Sigmoid colon (tissue), 7 donors: ENCODE results near the gene ZNF787. TPM values are rescaled to one million over a fixed set of nuclear protein-coding genes. Genes with fewer than 3 reads are reported as not detected.

Source experiments
- DNase-seq: peaks from one replicate; pipeline ENCODE4 v3.0.0-alpha.2; 2019
- H3K27ac ChIP-seq, 4 donors: fragments of 200-600 bp; sonication (generic); one replicate each; pipeline ENCODE4 v1.5.1; 2016 to 2019; ENCODE audit warnings: mild to moderate bottlenecking in 1 of 4
- H3K27me3 ChIP-seq, 3 donors: fragments of 200-600 bp; sonication (generic); one replicate each; pipeline ENCODE4 v1.5.1; 2019; ENCODE audit warnings: mild to moderate bottlenecking in 1 of 3
- H3K36me3 ChIP-seq, 4 donors: fragments of 200-600 bp; sonication (generic); one replicate each; pipeline ENCODE4 v1.5.1; 2016 to 2019
- H3K4me1 ChIP-seq, 4 donors: fragments of 200-600 bp; sonication (generic); one replicate each; pipeline ENCODE4 v1.5.1; 2017 to 2019
- H3K4me3 ChIP-seq, 4 donors: fragments of 200-600 bp; sonication (generic); one replicate each; pipeline ENCODE4 v1.5.1; 2017 to 2019; ENCODE audit warnings: mild to moderate bottlenecking in 2 of 4, moderate library complexity in 1 of 4
- H3K9me3 ChIP-seq, 4 donors: fragments of 200-600 bp in 3 of 4; sonication (generic) in 3 of 4; one replicate each; pipeline versions ENCODE4 v1.5.1 to v1.6.1; 2013 to 2019
- CTCF ChIP-seq, 4 experiments: fragments of 450-650 bp in 3 of 4; fragments of 200-600 bp in 1 of 4; IDR thresholded peaks; one replicate each; pipeline ENCODE4 v1.5.1; 2016 to 2019; ENCODE audit warnings: antibody characterized with exemption in 4 of 4, mild to moderate bottlenecking in 3 of 4, moderate library complexity in 2 of 4
- EP300 ChIP-seq, 4 donors: sonication (generic); formaldehyde crosslinking; IDR thresholded peaks; one replicate each; pipeline ENCODE4 v1.6.1; 2017; ENCODE audit warnings: antibody characterized with exemption in 4 of 4
- POLR2A ChIP-seq, 2 donors: fragments of 450-650 bp; IDR thresholded peaks; one replicate each; pipeline ENCODE4 v1.6.1; 2016; ENCODE audit warnings: antibody characterized with exemption in 2 of 2, mild to moderate bottlenecking in 2 of 2, moderate library complexity in 2 of 2
- POLR2AphosphoS5 ChIP-seq, 4 donors: sonication (generic); formaldehyde crosslinking; IDR thresholded peaks; one replicate each; pipeline ENCODE4 v1.6.1; 2017; ENCODE audit warnings: antibody characterized with exemption in 4 of 4
- WGBS, 2 donors: extraction: QIAGEN DNeasy Blood & Tissue Kit; methylation state at CpG; one replicate each; pipeline ENCODE4 v1.1.7; 2013; 5-methylcytosine and 5-hydroxymethylcytosine counted together
- intact Hi-C: fragments of 100-400 bp; cut with DNase I; formaldehyde crosslinking; loops from one replicate; pipeline ENCODE4 v1.15.1; 2023
- polyA plus RNA-seq, 3 donors: library from polyadenylated mRNA; stranded (reverse); fragments of 200-250 nt; gene quantifications; one replicate each; pipeline ENCODE4 v1.2.3, GENCODE V29; 2013
- total RNA-seq, 4 donors: library from RNA; depleted of rRNA; stranded (reverse); fragments of >200 nt; gene quantifications; one replicate each; pipeline ENCODE4 v1.1.0, GENCODE V29; 2016
- donor health status: healthy with polysubstance abuse.
- donor health status: Bipolar disorder and iron deficiency.
- donor health status: healthy.

The ZNF787 gene
- total and polyA plus RNA-seq, 7 donors, result 11.0 to 38.3 (median 14.1) TPM

- intact Hi-C loops, result no loop called here
- H3K4me1 ChIP-seq, result no peaks in the 10 kb centered on the region
- no peak overlapping the region for H3K27ac ChIP-seq
- no peaks in the 10 kb centered on the region for H3K27me3 ChIP-seq
- WGBS, 2 donors, result 51 to 73% methylated on average over 9 of the region's 9 CpGs
- H3K9me3 ChIP-seq, result no peaks in the 10 kb centered on the region
- H3K36me3 ChIP-seq, result peaks cover 11 to 40% (median 20%) of the 10 kb centered on the region in 4 donors
- H3K4me3 ChIP-seq, result no peak overlapping the region
- TF ChIP-seq POLR2A (IDR thresholded peaks at IDR 0.05), result no peak
- DNase-seq, result no peak
Observed at GRCh38 chr19:56162258-56162657, 41.2 kb upstream of the ZNF787 start.

GRCh38 chr19:56161534-56161933, 40.4 kb upstream of the ZNF787 start:
- WGBS, 2 donors, result 93 to 96% methylated on average over 11 of the region's 11 CpGs
- no peaks in the 10 kb centered on the region for H3K27me3 ChIP-seq
- no peaks in the 10 kb centered on the region for H3K9me3 ChIP-seq
- no peak overlapping the region for H3K27ac ChIP-seq
- H3K4me1 ChIP-seq, result no peaks in the 10 kb centered on the region
- no peak for TF ChIP-seq POLR2AphosphoS5 (IDR thresholded peaks at IDR 0.05)
- TF ChIP-seq CTCF (IDR thresholded peaks at IDR 0.05), result no peak
- TF ChIP-seq POLR2A (IDR thresholded peaks at IDR 0.05), result no peak
- no peak for TF ChIP-seq EP300 (IDR thresholded peaks at IDR 0.05)
- no peak for DNase-seq
- H3K4me3 ChIP-seq, result no peak overlapping the region
- peaks cover 11 to 40% (median 20%) of the 10 kb centered on the region in 4 donors for H3K36me3 ChIP-seq
- intact Hi-C loops, result no loop called here

- Histone ChIP-seq H3K27me3 (no peaks in the 10 kb centered on the region), H3K4me1 (no peaks in the 10 kb centered on the region), H3K9me3 (no peaks in the 10 kb centered on the region), H3K27ac (no peak overlapping the region), H3K36me3 (peaks cover 11 to 56% (median 20%) of the 10 kb centered on the region in 4 donors), H3K4me3 (no peak overlapping the region)
- intact Hi-C loops, result no loop called here
- no peak for TF ChIP-seq CTCF (IDR thresholded peaks at IDR 0.05)
- TF ChIP-seq EP300 (IDR thresholded peaks at IDR 0.05), result no peak
- no peak for TF ChIP-seq POLR2A (IDR thresholded peaks at IDR 0.05)
- no peak for TF ChIP-seq POLR2AphosphoS5 (IDR thresholded peaks at IDR 0.05)
- WGBS, 2 donors, result 97 to 98% methylated on average over 69 of the region's 69 CpGs
- no peak for DNase-seq
Observed at GRCh38 chr19:56159622-56160271, 38.7 kb upstream of the ZNF787 start.

GRCh38 chr19:56159009-56159559, 38.0 kb upstream of the ZNF787 start:
- 95 to 96% methylated on average over 9 of the region's 9 CpGs for WGBS, 2 donors
- no peak overlapping the region for H3K4me3 ChIP-seq
- H3K4me1 ChIP-seq, result no peaks in the 10 kb centered on the region
- TF ChIP-seq POLR2A (IDR thresholded peaks at IDR 0.05), result no peak
- TF ChIP-seq EP300 (IDR thresholded peaks at IDR 0.05), result no peak
- TF ChIP-seq POLR2AphosphoS5 (IDR thresholded peaks at IDR 0.05), result no peak
- TF ChIP-seq CTCF (IDR thresholded peaks at IDR 0.05), result no peak
- intact Hi-C loops, result no loop called here
- H3K27ac ChIP-seq, result no peak overlapping the region
- peaks cover 11 to 63% (median 20%) of the 10 kb centered on the region in 4 donors for H3K36me3 ChIP-seq
- no peak for DNase-seq
- H3K27me3 ChIP-seq, result no peaks in the 10 kb centered on the region
- no peaks in the 10 kb centered on the region for H3K9me3 ChIP-seq

- Histone ChIP-seq H3K27ac (no peak overlapping the region), H3K4me1 (peaks cover 0 to 4% (median 0%) of the 10 kb centered on the region in 4 donors), H3K27me3 (no peaks in the 10 kb centered on the region), H3K36me3 (peaks cover 11 to 65% (median 20%) of the 10 kb centered on the region in 4 donors), H3K9me3 (no peaks in the 10 kb centered on the region), H3K4me3 (no peak overlapping the region)
- TF ChIP-seq CTCF (IDR thresholded peaks at IDR 0.05), result no peak
- no peak for TF ChIP-seq POLR2AphosphoS5 (IDR thresholded peaks at IDR 0.05)
- TF ChIP-seq POLR2A (IDR thresholded peaks at IDR 0.05), result no peak
- no peak for TF ChIP-seq EP300 (IDR thresholded peaks at IDR 0.05)
- no peak for DNase-seq
- WGBS, 2 donors, result 94 to 96% methylated on average over 16 of the region's 16 CpGs
- intact Hi-C loops, result no loop called here
Observed at GRCh38 chr19:56158170-56158757, 37.2 kb upstream of the ZNF787 start.
